CD4-positive, alpha-beta T cell (primary cell): ENCODE measurements around the gene HLA-DOA. TPM values are rescaled to one million over a fixed set of nuclear protein-coding genes. Genes with fewer than 3 reads are reported as not detected.
A peak's percentile ranks its signal among the peaks of the same experiment; 100 is the strongest.

Source experiments
- ATAC-seq: fragments of 200-7000 bp; cut with Tn5 transposase; one replicate; pipeline ENCODE4 v1.10.0; 2022; ENCODE audit warnings: mild to moderate bottlenecking; ENCODE audit not compliant: poor library complexity
- CTCF ChIA-PET: fragments of 350-600 bp; sonication (Branson Sonifier 250); formaldehyde crosslinking; loops from one replicate; lab custom pipeline; 2021; ENCODE audit warnings: antibody characterized with exemption, inconsistent platforms; lab: Charles Lee
- POLR2A ChIA-PET: fragments of 350-600 bp; sonication (Branson Sonifier 250); formaldehyde crosslinking; loops from one replicate; lab custom pipeline; 2021; ENCODE audit warnings: antibody characterized with exemption, inconsistent platforms; lab: Charles Lee
- DNase-seq, 14 experiments: peaks; one replicate each; pipeline ENCODE4 v3.0.0-alpha.2; 2013 to 2020; ENCODE audit warnings: mixed read lengths in 2 of 14
- H3K27ac ChIP-seq, 2 donors: one replicate each; pipeline versions ENCODE4 v1.5.1 to v1.7.0; 2013; ENCODE audit warnings: low read length in 2 of 2, low read depth in 1 of 2, mild to moderate bottlenecking in 1 of 2
- H3K27me3 ChIP-seq, 2 experiments: 1 replicate in 1 of 2; 2 replicates in 1 of 2; pipeline versions ENCODE4 v1.6.1 to v1.7.0; 2013; ENCODE audit warnings: low read length in 2 of 2, control low read depth in 1 of 2, mild to moderate bottlenecking in 1 of 2, moderate library complexity in 1 of 2; ENCODE audit not compliant: insufficient read depth in 2 of 2, control insufficient read depth in 1 of 2
- H3K36me3 ChIP-seq: one replicate; pipeline ENCODE4 v1.6.1; 2013; ENCODE audit warnings: low read length, control low read depth; ENCODE audit not compliant: insufficient read depth
- H3K4me1 ChIP-seq: one replicate; pipeline ENCODE4 v1.6.1; 2013; ENCODE audit warnings: low read length, control low read depth; ENCODE audit not compliant: insufficient read depth
- H3K4me3 ChIP-seq: one replicate; pipeline ENCODE4 v1.5.1; 2013; ENCODE audit warnings: mild to moderate bottlenecking, low read length, moderate library complexity
- H3K9me3 ChIP-seq, 2 experiments: 1 replicate in 1 of 2; 2 replicates in 1 of 2; pipeline versions ENCODE4 v1.6.1 to v1.7.0; 2013; ENCODE audit warnings: low read length in 2 of 2, mild to moderate bottlenecking in 2 of 2, control low read depth in 1 of 2, moderate library complexity in 1 of 2; ENCODE audit not compliant: control insufficient read depth in 1 of 2, insufficient read depth in 1 of 2
- H3K27ac Mint-ChIP-seq: one replicate; pipeline ENCODE4 v1.8.0; 2020; ENCODE audit warnings: mixed read lengths
- H3K27me3 Mint-ChIP-seq: one replicate; pipeline ENCODE4 v1.8.0; 2021; ENCODE audit warnings: mixed read lengths
- H3K36me3 Mint-ChIP-seq: one replicate; pipeline ENCODE4 v1.8.0; 2021; ENCODE audit warnings: low read depth, mixed read lengths
- H3K4me1 Mint-ChIP-seq: one replicate; pipeline ENCODE4 v1.8.0; 2021; ENCODE audit warnings: low read depth, mixed read lengths
- H3K4me3 Mint-ChIP-seq: one replicate; pipeline ENCODE4 v1.8.0; 2020; ENCODE audit warnings: mild to moderate bottlenecking, mixed read lengths
- H3K9me3 Mint-ChIP-seq: one replicate; pipeline ENCODE4 v1.8.0; 2020; ENCODE audit warnings: mixed read lengths
- intact Hi-C, 2 experiments: fragments of 100-400 bp; cut with DNase I in 1 of 2; cut with micrococcal nuclease in 1 of 2; formaldehyde crosslinking; loops; one replicate each; pipeline versions ENCODE4 v1.15.1 to v1.9.0; 2023 to 2025; cut with DNase I, micrococcal nuclease
- total RNA-seq, 174 experiments: library from RNA in 2 of 174; stranded (reverse) in 2 of 174; gene quantifications; one replicate each; pipeline ENCODE4 v1.2.3 and lab custom pipeline; 2021 to 2026
- TF ChIP-seq, protein P1 (sequence below): fragments of 200-600 bp; IDR thresholded peaks from one replicate; pipeline ENCODE4 v1.8.0; 2022; ENCODE audit warnings: antibody characterized with exemption, mild to moderate bottlenecking

HLA-DOA gene
- total RNA-seq, 2 experiments from 2014 or later: 5.9 to 6.1 TPM

DNA sequence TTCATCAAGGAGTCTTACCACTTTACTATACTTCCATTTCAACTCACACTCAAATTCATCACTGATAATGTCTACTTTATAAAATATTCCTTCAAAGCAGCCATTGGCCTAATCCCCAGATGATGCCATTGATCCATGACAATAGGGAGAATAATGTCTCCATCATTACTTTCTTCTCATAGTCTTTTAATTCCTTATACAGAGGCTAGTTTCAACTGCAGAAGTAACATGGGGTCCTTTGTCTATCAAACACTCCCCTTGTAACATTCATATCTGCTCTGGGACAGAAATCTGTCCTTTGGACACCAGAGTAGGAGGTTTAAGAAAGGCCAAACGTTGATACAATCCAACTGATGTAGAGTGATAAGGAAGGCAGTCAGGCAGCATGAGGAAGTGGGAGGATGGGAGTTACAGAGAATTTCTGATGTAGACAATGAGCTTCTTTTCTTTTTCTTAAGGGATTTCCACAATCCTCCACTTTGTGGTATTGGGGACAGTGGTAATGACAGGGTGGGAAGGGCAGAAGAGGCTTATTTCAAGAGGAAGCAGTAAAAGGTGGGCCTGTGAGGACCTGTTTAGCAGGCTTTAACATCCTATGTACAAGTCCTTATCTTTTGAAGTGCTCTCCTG lies 18.9 kb upstream of the HLA-DOA start:
- Mint-ChIP-seq H3K9me3 (no peaks in the 10 kb centered on the region), H3K27me3 (no peaks in the 10 kb centered on the region), H3K4me3 (no peak overlapping the region), H3K27ac (no peak overlapping the region), H3K36me3 (no peaks in the 10 kb centered on the region), H3K4me1 (no peaks in the 10 kb centered on the region)
- intact Hi-C loops: no loop called here
- Histone ChIP-seq H3K4me1 (peaks cover 8% of the 10 kb centered on the region), H3K27me3 (no peaks in the 10 kb centered on the region), H3K9me3 (no peaks in the 10 kb centered on the region), H3K4me3 (no peak overlapping the region), H3K27ac (no peak overlapping the region), H3K36me3 (no peaks in the 10 kb centered on the region)
- DNase-seq (peak in 1 of 14 experiments; percentile 0), ATAC-seq (no peak)
- ChIA-PET CTCF (no interaction called here), POLR2A (interaction anchor here (1.8 kb wide), 1 partner anchor 45 kb away, joined by 5 read pairs; the partner anchor contains the start of gene HLA-DPA1)
- TF ChIP-seq, protein P1, sequence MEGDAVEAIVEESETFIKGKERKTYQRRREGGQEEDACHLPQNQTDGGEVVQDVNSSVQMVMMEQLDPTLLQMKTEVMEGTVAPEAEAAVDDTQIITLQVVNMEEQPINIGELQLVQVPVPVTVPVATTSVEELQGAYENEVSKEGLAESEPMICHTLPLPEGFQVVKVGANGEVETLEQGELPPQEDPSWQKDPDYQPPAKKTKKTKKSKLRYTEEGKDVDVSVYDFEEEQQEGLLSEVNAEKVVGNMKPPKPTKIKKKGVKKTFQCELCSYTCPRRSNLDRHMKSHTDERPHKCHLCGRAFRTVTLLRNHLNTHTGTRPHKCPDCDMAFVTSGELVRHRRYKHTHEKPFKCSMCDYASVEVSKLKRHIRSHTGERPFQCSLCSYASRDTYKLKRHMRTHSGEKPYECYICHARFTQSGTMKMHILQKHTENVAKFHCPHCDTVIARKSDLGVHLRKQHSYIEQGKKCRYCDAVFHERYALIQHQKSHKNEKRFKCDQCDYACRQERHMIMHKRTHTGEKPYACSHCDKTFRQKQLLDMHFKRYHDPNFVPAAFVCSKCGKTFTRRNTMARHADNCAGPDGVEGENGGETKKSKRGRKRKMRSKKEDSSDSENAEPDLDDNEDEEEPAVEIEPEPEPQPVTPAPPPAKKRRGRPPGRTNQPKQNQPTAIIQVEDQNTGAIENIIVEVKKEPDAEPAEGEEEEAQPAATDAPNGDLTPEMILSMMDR: no peak

DNA sequence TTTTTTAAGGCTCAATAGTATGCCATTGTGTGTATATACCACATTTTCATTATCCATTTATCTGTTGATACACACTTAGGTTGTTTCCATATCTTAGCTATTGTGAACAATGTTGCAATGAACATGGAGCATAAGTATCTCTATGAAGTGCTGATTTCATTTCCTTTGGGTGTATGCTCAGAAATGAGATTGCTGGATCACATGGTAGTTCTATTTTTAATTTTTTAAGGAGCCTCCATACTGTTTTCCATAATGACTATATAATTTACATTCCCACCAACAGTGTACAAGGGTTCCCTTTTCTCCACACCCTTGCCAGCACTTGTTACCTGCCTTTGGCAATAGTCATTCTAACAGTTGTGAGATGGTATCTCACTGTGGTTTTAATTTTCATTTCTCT lies 15.1 kb upstream of the HLA-DOA start:
- CTCF ChIA-PET: no interaction called here
- H3K4me1 ChIP-seq: peaks cover 7% of the 10 kb centered on the region

DNA sequence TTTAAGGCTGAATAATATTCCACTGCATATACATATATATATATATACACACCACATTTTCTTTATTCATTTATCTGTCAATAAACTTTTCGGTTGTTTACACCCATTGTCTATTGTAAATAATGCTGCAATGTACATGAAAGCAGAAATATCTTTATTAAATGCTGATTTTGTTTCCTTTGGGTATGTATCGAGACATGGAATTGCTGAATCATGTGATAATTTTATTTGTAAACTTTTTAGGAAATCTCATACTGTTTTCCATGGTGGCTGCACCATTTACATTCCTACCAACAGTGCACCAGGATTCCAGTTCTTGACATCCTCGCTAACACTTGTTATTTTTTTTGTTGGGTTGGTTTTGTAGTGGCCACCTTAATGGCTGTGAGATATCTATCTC lies 14.1 kb upstream of the HLA-DOA start:
- no peak overlapping the region for H3K4me3 ChIP-seq
- H3K27me3 Mint-ChIP-seq: no peaks in the 10 kb centered on the region
- H3K4me1 Mint-ChIP-seq: peaks cover 20% of the 10 kb centered on the region
- no peaks in the 10 kb centered on the region for H3K36me3 Mint-ChIP-seq
- H3K36me3 ChIP-seq: no peaks in the 10 kb centered on the region
- TF ChIP-seq, protein P1: no peak
- H3K9me3 ChIP-seq: no peaks in the 10 kb centered on the region
- intact Hi-C loops: no loop called here
- ATAC-seq: no peak
- no peak for DNase-seq
- no peaks in the 10 kb centered on the region for H3K27me3 ChIP-seq
- no peak overlapping the region for H3K27ac Mint-ChIP-seq
- CTCF ChIA-PET: no interaction called here
- no peaks in the 10 kb centered on the region for H3K9me3 Mint-ChIP-seq
- POLR2A ChIA-PET: no interaction called here
- peaks cover 12% of the 10 kb centered on the region for H3K4me1 ChIP-seq
- no peak overlapping the region for H3K4me3 Mint-ChIP-seq
- H3K27ac ChIP-seq: no peak overlapping the region

More for the DNA sequence above, 15.1 kb upstream of the HLA-DOA start:
- H3K27me3 ChIP-seq: no peaks in the 10 kb centered on the region
- Mint-ChIP-seq H3K4me3 (no peak overlapping the region), H3K27me3 (no peaks in the 10 kb centered on the region), H3K36me3 (no peaks in the 10 kb centered on the region), H3K9me3 (no peaks in the 10 kb centered on the region), H3K27ac (no peak overlapping the region), H3K4me1 (peaks cover 10% of the 10 kb centered on the region)
- H3K9me3 ChIP-seq: no peaks in the 10 kb centered on the region
- TF ChIP-seq, protein P1: no peak
- H3K4me3 ChIP-seq: no peak overlapping the region
- no peaks in the 10 kb centered on the region for H3K36me3 ChIP-seq
- ATAC-seq (no peak), DNase-seq (no peak)
- no peak overlapping the region for H3K27ac ChIP-seq
- intact Hi-C loops: no loop called here
- POLR2A ChIA-PET: no interaction called here
